Stimulated activated CD4-positive, alpha-beta T cell treated with anti-CD3 and anti-CD28 coated beads, Interleukin-1b, Interleukin-23, amount 100 ng/mL, for 1 hour (primary cell): ENCODE data around the gene SYT8.

Source experiments
- DNase-seq, 2 donors: peaks; one replicate each; pipeline ENCODE4 v3.0.0-alpha.2; 2020; ENCODE audit warnings: low read depth in 2 of 2

Gene SYT8

DNA sequence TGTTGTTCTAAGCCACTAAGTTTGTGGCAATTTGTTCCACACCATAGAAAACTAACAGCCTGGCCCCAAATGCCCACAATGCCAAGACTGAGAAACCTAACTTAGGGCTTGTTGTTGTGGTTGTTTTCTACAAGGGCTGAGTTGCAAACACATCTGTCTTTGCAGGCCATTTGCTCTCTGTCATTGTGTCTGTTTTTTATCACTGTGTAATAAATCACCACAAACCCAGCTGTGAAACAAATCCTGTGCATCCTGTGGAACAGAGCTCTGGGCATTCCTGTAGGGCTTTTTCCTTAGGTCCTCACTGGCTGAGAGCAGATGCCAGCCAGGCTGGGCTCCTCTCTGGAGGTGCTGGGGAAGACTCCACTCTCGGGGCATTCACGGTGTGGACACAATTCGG is 15.7 kb upstream of the SYT8 start:
- DNase-seq: no peak

DNA sequence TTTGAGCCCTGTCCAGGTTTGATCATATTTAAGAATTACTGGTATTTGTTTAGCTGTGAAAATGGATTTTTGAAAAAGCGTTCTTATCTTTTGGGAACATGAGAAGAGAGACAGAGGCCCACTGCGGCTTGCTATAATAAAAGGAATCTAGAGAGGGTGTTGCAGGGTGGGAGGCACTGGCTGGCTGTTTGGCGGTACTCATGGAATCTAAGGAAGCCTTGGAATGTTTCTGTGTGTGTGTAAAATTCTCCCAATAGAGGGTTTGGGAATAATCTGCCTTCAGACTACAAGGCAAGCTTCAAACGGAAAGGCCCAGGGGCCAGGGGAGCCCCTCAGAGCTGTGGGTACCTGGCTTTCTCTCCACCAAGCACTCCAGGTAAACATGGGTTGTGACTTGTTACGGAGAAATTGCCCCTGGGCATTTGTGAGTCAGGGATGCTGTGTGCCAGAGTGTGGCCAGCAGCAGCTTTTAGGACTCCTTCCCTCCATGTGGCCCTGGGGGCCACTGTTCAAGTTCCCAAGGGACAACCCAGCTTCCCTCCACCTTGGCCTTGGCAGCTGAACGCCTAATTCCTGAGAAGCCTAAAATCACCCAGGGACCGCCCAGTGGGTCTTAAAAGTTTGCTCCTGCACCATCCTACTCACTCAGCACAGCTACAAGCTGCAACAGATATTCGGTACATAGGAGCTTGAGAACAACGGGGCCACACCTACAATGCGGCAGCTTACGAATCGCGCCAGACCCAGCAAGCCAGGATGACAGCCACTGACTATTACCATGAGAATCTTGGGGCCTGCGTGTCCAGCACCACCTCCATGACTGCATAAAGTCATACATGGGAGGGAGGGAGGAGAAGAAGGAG is 14.1 kb upstream of the SYT8 start:
- no peak for DNase-seq

DNA sequence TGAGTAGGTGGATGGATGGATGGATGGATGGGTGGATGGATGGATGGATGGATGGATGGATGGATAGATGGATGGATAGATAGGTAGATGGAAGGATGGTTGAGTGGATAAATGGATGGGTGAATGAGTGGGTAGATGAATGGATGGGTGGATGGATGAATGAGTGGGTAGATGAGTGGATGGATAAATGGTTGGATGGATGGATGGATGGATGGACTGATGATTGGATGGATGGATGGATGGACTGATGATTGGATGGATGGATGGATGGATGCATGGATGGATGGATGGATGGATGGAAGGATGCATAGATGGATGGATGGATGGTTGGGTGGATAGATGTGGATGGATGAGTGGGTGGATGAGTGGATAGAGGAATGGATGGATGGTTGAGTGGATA is 13.2 kb upstream of the SYT8 start:
- no peak for DNase-seq

DNA sequence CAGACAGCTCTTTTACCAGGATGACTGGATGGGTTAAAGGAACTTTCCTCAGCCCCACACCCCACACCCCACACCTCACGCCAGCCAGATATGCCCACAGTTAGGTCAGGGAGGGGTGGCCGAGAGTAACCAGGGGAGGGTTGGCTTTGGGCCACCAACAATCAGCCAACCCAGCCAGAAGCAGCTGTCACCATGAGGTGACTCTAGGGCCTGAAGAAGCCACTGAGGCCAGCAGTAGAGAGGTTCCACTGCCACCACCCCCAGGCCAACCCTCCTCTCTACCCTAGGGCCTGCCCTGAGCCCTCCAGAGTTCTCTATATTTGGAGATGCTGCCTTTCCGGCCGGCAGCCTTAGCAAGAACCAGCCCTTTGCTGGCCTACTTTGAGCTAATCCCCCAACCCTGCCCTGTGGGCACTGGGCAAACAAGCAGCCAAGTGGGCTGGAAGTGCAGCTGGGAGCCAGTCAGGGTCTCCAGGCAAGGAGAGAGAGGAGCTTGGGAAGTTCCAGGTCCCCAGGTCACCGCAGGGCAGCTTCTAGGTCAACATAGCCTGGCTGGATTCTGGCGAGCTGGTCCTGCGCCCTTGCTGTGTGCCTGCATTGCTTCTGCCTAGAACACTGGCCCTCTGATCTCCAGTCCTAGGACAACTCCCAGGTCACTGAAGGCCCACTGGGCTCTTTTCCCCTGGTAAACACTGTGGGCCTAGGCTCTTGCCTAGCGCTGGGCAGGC is 12.0 kb upstream of the SYT8 start:
- no peak for DNase-seq

DNA sequence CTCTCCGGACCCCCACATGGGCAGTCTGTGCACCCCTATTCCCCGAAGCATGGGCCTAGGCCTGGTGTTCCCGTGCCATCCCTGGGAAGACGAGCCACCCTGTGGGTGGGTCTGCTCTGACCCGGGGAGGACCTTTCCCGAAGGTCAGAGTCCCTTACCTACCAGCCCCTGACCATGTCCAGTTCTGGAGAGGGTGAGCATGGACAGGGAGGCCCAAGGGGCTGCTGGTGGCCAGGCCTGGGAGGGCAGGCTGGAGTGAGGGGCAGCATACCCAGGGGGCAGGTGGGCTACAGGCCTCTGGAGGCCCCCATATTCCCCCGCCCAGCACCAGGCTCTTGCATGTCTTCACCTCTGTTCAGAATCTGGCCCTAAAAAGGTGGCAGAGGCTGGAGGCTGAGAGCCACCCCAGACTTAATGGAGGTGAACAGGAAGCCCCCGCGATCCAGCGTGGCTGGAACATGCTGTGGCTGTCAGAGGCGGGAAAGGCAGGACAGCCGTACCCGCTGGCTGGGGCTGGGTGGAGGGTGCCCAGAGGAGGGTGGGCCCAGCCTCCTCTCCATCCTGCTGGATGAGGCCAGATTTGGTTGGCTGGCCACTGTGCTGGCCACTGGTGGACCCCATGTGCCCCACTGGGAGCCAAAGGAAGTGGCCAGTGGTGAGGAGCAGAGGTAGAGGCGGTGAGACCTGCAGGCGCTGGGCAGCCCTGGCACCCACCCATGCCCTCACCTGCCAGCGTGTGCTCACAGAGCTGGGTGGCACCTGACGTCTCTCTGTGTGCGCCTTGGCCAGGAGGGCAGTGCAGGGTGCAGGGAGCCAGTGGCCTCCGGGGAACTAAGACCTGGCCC is 11.2 kb upstream of the SYT8 start:
- DNase-seq: no peak

DNA sequence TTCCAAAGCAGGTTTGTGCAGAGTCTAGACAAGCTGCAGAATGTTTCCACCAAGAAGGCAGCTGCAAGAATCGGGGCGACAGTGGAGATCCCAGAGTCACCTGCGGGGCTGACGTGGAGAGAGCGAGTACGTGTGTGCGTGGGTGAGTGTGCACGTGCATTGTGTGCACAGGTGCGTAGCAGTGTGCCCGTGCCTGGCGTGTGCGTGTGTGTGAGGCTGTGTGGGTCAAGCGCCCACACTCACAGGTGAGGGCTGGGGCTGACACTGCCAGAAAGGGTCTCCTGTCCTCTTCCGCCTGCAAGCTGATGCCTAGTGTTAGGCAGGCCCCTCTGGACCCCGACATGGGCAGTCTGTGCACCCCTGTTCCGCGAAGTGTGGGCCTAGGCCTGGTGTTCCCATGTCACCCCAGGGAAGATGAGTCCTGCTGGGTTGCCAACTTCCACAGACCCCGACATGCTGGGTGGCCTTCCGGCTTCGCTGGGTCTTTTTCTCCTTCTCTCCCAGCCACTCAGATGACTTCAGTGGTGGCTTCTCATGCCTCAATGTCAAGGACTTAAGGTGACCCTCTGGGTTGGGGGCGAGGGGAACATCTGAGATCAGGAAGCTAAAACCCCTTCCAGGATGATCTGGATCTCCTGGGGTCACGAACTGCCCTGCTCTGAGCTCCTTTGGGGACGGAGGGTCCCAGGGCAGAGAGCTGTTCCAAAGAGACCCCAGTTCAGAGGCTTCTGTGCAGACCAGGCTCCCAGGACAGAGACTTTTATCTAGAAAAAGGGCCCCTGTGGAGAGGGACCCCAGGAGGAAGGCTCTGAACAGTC is 10.4 kb upstream of the SYT8 start:
- DNase-seq: no peak

DNA sequence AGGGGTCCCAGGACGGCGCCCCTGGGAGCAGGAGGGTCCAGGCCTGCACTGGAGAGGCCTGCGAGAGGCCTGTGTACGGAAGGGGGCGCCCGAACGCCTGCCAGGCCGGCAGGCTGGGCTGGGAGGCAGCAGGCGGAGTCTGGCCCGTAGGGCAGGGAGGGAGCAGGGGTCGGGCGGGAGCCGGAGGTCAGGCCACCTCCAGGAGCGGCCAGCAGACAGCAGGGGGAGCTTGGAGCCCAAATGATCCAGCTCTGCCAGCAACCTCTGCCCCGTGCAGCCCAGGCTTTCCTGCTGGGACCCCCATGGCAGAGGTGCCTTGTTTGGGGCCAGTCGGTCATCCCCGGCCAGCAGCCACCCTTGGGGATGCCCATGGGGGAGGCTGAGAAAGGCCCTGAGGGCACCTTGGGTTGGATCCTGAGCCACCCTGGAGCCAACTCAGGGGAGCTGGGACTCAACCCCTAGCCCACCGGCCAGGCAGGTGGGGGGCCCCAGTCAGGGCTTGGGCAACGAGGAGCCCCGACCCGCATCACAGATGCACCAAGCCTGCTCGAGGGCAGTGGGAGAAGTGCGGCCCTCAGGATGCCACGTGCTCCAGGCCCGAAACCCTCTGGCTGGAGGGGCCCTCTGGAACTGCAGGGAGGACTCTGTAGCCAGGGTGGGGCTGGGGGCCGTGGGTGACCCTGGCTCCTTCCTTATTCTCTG is 9.6 kb upstream of the SYT8 start:
- DNase-seq: no peak

DNA sequence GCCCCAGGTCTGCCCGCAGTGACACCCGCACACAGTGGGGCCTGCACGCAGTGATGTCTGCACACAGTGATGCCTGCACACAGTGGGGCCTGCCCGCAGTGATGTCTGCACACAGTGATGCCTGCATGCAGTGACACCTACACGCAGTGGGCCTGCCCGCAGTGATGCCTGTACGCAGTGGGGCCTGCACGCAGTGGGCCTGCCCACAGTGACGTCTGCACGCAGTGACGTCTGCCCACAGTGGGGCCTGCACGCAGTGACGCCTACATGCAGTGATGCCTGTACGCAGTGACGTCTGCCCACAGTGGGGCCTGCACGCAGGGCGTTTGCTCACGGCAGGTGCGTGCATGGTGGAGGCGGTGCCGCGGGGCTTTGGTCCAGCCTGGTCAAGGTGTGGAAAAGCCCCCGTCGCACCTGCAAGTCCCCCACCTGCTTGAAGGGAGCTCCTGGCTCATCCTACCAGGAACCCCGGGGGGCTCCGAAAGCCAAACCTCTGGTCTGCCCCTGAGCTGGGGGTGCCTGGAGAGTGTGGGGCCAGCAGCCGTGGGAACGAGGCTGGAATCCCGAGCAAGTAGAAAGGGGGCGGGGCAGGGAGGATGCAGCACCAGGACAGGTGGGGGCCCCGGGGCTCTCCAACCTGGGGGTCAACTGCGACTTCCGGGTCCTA is 8.9 kb upstream of the SYT8 start:
- no peak for DNase-seq

DNA sequence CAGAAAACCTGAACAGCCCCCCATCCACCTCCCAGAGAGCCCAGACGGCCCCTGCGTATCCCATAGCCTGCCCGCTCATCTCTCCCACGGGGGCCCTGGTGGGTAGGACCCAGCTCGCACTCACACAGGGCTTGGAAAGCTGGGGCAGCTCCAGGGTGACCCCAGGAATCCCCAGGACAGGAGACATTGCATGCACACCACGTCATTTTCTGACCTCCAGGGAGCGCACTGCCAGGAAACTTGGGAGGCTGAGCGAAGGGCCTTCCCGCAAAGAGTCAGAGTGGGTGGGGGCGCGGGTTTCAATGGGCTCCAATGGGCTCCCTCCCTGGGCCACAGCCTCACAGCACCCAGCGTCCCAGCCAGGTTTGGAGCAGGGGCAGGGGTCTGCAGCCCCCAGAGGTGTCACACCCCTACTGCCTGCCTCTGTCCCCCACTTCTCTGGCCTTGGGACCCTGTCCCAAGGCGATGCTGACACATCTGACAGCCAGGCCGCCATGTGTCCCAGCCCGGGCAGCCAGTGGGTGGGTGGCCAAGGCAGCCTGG is 8.2 kb upstream of the SYT8 start:
- no peak for DNase-seq

DNA sequence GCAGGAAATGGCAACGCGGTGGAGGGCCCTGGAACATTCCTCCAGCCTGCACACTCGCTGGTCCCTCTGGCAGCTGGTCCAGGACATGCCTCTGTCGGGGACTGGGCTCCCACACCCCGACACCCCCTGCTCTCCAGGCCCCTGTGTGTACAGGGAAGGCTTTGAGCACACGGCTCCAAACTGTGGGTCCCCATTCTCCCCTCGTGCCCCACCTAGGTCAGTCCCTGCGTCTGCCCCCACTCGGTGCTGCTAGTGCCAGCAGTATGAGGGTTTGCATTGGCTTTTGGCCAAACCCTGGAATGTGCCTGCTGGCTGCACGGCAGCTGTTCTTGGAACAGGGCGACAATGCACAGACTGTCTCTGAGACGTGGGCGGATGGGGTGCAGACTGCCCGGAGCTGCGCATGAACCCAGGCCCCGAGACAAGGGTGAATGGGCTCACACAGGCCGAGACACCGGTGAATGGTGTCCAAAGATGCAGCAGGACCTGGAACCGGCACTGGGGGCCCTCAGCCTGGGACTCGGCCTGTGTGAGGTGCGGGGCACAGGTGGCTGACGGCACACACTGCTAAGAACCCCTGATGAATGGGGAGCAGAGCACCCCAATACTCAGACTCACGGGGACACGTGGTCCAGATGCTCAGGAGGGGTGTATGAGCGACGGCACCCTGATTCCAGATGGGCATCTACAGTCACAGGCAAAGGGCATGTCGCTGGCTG is 7.5 kb upstream of the SYT8 start:
- no peak for DNase-seq

DNA sequence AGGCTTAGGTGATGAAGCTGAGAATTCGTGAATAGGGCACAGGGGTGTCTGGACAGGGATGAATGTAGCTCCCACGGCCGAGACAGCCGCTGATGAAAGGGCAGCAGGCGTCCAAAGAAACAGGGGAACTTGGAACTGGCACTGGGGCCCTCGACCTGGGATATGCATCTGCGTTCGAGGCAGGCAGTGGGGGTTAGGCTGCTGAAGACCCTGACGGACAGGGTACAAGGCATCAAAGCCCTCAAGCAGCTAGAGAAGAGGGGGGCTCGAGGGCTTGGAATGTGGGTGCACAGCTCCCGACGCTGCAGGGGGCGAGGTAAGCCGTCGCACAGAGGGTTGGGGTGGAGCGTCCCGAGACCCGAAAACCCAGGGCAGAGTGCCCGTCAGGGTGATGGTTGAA is 6.9 kb upstream of the SYT8 start:
- DNase-seq: no peak

DNA sequence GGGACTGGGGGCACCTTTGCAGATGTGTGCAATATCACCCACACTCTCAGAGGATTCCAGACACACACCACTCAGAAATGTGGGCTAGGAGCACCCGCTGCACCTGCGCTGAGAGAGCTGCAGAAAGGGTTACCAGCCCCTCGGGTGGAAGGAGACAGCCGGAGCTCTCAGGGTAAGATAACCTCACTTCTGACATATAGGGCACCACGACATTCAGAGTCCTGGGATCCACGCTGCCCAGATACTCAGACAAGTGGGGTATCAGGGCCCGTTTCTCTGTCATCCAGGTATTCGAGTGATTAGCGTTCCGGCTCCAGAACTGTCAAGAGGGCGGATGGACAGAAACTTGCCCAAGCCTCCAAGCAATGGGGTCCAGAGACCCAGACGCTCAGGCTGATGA is 6.2 kb upstream of the SYT8 start:
- no peak for DNase-seq

DNA sequence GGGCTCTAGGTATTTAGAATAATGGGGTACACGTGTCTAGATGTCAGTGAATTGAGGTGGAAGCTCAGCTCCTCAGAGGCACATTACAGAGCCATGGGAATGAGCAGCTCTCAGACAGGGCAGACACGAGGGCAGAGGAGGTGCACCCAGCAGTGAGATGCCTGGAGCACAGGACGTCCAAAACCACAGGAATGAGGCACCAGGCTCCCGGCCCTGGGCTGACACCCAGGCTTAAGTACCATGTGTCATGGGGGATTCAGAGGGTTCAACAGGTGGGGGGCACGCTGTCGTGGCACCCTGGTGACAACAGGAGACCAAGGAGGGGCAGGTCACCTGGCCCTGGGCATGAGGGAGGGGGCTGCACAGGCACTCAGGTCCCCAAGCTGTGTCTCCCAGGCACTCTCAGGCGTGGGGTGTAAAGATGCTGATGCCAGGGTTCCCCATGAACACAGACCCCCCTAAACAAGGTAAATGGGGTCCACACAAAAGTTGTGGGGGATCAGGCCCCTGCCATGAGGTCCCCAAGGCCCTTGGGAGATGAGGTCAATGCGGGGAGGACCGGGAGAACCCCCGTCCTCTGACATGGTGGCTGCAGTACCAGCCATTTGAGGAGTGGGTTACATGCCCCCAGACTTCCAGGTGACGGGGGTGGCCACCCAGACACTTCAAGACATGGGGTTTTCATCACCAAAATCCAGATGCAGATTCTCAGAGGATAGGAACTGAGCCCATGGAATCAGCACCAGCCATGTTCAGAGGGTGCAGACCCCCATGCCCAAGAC is 5.6 kb upstream of the SYT8 start:
- no peak for DNase-seq

DNA sequence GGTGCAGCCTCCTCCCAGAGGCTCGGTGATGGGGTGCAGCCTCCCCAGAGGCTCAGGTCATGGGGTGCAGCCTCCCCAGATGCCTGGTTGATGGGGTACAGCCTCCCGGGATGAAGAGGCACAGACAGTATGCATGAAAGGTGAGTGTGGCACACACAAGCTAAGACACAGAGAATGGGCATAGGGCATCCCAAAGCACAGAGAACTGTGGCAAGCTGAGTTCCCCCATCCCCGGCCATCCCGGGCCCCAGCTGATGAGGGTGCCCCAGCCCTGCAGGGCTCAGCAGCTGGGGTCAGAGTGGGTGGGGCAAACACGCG is 4.8 kb upstream of the SYT8 start:
- DNase-seq: no peak

DNA sequence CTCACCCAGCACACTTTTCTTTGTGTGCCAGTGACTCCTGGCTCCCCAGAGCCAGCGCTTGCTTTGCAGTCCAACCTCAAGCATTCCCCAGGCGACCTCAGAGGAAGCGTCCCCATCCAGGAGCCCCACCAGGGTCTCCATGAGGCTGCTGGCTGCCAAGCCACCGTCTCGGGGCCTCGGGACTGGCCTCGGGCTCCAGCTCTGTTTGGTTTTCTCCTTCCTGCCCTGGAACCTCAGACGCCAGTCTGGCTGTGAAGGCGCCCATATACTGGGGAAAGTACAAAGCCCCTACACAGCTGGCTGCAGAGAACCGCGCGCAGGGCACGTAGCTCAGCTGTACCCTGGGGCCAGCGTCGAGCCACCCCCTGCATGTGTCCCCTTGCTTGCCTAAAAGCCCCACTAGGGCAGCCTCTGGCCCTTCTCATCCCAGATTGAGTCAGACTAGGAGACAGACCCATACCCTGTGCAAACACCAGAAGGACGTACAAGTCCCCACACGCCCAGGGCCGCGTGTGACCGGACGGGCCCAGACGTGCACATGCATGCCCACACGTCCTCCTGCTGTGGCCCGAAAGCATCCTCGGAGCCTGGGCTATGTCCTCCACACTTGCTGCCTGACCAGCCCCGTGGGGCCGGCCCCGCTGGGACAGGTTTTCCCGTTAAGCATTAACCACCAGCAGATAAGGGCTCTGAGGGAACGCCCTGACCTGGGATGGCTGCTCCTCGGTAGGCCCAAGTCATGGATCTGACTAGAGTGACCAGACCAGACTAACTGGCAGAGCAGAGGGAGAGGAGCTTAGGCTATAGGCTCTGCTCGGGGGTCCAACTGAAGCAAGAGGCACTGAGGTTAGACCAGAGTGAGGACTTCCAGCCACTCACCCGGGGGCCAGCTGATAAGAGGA is 4.2 kb upstream of the SYT8 start:
- DNase-seq: no peak

DNA sequence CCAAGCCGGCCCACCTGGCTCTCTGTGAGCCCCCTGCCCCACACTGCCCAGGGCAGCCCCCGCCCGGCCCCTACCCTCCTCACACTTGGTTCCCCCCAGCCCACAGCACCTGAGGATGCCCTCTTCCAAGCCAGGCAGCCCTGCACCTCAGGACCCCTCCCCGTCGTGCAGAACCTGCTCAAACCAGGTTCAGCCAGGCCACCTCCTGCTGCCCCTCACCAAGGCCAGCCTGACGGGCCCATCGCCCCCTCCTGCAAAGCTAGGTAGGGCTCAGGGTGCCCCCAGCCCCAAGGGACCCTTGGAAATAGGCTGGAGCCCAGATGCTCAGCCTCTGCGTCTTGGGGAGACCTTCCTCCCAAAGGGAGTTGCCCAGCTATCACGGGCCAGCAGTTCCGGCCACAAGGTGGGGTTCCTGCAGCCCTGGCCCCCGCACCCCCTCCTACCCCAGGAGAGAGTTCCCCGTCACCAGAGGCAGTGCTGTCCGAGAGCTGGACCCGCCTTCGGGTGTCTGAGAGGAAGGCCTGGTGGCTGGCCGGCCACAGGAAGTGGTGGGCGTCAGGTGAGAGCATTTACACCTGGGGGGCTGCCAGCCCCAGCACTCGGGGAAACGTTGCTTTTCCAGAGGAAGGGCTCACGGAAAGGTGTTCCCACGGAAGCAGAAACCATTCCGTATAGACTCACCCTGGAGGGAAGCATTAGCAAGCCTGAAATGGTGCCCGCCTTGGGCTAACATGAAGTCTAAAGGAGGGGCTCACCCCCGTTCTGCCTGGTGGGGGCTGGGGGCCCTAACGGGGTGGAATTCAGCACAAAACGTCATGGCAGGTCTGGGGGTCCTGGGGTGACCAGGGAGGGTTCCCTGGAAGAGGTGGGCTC is 3.2 kb upstream of the SYT8 start:
- DNase-seq: no peak
